Transverse colon (tissue), 4 donors: ENCODE results near the gene CACNA1B. TPM values are rescaled to one million over a fixed set of nuclear protein-coding genes. Genes with fewer than 3 reads are reported as not detected.

Experiments used
- DNase-seq: peaks from one replicate; pipeline ENCODE4 v3.0.0-alpha.2; 2019
- H3K27ac ChIP-seq, 4 donors: fragments of 200-600 bp; sonication (generic); 2 replicates each; pipeline ENCODE4 v1.5.1; 2016 to 2018; ENCODE audit warnings: inconsistent platforms in 4 of 4
- H3K27me3 ChIP-seq: fragments of 200-600 bp; sonication (generic); 2 replicates; pipeline ENCODE4 v1.5.1; 2017; ENCODE audit warnings: inconsistent platforms
- H3K36me3 ChIP-seq, 4 donors: fragments of 200-600 bp; sonication (generic); 2 replicates each; pipeline ENCODE4 v1.5.1; 2017 to 2019; ENCODE audit warnings: inconsistent platforms in 4 of 4
- H3K4me1 ChIP-seq, 4 donors: fragments of 200-600 bp; sonication (generic); 2 replicates each; pipeline ENCODE4 v1.5.1; 2017 to 2020; ENCODE audit warnings: inconsistent platforms in 4 of 4
- H3K4me3 ChIP-seq, 4 donors: fragments of 200-600 bp; sonication (generic); 1 replicate in 1 of 4; 2 replicates in 3 of 4; pipeline versions ENCODE4 v1.5.1 to v1.6.1; 2017 to 2019; ENCODE audit warnings: inconsistent platforms in 4 of 4
- H3K9me3 ChIP-seq, 2 donors: fragments of 200-600 bp; sonication (generic); 2 replicates each; pipeline ENCODE4 v1.5.1; 2017 to 2019; ENCODE audit warnings: inconsistent platforms in 2 of 2
- CTCF ChIP-seq, 5 experiments: fragments of 200-600 bp in 3 of 5; fragments of 450-650 bp in 2 of 5; sonication (generic) in 3 of 5; IDR thresholded peaks; 1 replicate in 2 of 5; 2 replicates in 3 of 5; pipeline ENCODE4 v1.5.1; 2016 to 2017; ENCODE audit warnings: antibody characterized with exemption in 5 of 5, inconsistent platforms in 3 of 5, mild to moderate bottlenecking in 2 of 5, moderate library complexity in 1 of 5
- EP300 ChIP-seq: sonication (generic); formaldehyde crosslinking; IDR thresholded peaks from one replicate; pipeline ENCODE4 v1.6.1; 2017; ENCODE audit warnings: antibody characterized with exemption, low read depth
- POLR2A ChIP-seq: fragments of 450-650 bp; IDR thresholded peaks from one replicate; pipeline ENCODE4 v1.6.1; 2016; ENCODE audit warnings: antibody characterized with exemption, mild to moderate bottlenecking, moderate library complexity
- POLR2AphosphoS5 ChIP-seq, 3 donors: sonication (generic); formaldehyde crosslinking; IDR thresholded peaks; one replicate each; pipeline ENCODE4 v1.6.1; 2016; ENCODE audit warnings: antibody characterized with exemption in 3 of 3
- WGBS, 2 donors: methylation state at CpG; one replicate each; pipeline ENCODE4 v1.1.5; 2018; ENCODE audit warnings: low coverage in 1 of 2; 5-methylcytosine and 5-hydroxymethylcytosine counted together
- in situ Hi-C, 4 donors: fragments of 200-750 bp; cut with MboI; loops; one replicate each; pipeline versions ENCODE4 v1.15.0 to v1.15.1; 2017; ENCODE audit warnings: low sequenced_read_pairs in 3 of 4, low pct_ligation_motif_present in 1 of 4, low pct_unique_long_range_greater_than_20kb in 1 of 4
- intact Hi-C: fragments of 100-400 bp; cut with DNase I; formaldehyde crosslinking; loops from one replicate; pipeline ENCODE4 v1.15.1; 2023; ENCODE audit warnings: low total_unique reads
- total RNA-seq, 4 donors: library from RNA; depleted of rRNA; stranded (reverse); fragments of >200 nt; gene quantifications; one replicate each; pipeline ENCODE4 v1.1.0, GENCODE V29; 2016

Gene CACNA1B
- total RNA-seq, 4 donors from 2014 or later = 0.27 to 0.40 (median 0.35) TPM

GRCh38 chr9:138050472-138051330, 173.1 kb downstream of the CACNA1B start:
- intact Hi-C loops (no loop called here), in situ Hi-C loops (no loop called here)
- no peak overlapping the region for H3K4me3 ChIP-seq
- no peaks in the 10 kb centered on the region for H3K9me3 ChIP-seq
- H3K27ac ChIP-seq = no peak overlapping the region
- no peaks in the 10 kb centered on the region for H3K4me1 ChIP-seq
- TF ChIP-seq CTCF (IDR thresholded peaks at IDR 0.05) = no peak
- no peak for DNase-seq
- H3K27me3 ChIP-seq = peaks cover 8% of the 10 kb centered on the region
- 60 to 82% methylated on average over 1 to 13 of the region's 13 CpGs for WGBS, 2 donors
- no peaks in the 10 kb centered on the region for H3K36me3 ChIP-seq

GRCh38 chr9:138051586-138052321, 174.2 kb downstream of the CACNA1B start:
- TF ChIP-seq CTCF (IDR thresholded peaks at IDR 0.05) (no peak), POLR2AphosphoS5 (IDR thresholded peaks at IDR 0.05) (no peak), POLR2A (no peak), EP300 (no peak)
- Histone ChIP-seq H3K36me3 (no peaks in the 10 kb centered on the region), H3K4me3 (no peak overlapping the region), H3K9me3 (no peaks in the 10 kb centered on the region), H3K27ac (no peak overlapping the region), H3K4me1 (no peaks in the 10 kb centered on the region), H3K27me3 (peaks cover 8% of the 10 kb centered on the region)
- WGBS, 2 donors = 75% methylated on average over 15 of the region's 15 CpGs; no CpG with 5 or more reads in 1 of the 2 donors
- DNase-seq = no peak
- intact Hi-C loops = no loop called here
- in situ Hi-C loops = no loop called here

GRCh38 chr9:138052322-138052615, 174.7 kb downstream of the CACNA1B start:
- in situ Hi-C loops = no loop called here
- no peak for DNase-seq
- intact Hi-C loops = no loop called here
- H3K4me3 ChIP-seq = no peak overlapping the region
- TF ChIP-seq POLR2A (no peak), CTCF (IDR thresholded peaks at IDR 0.05) (no peak), POLR2AphosphoS5 (IDR thresholded peaks at IDR 0.05) (no peak), EP300 (no peak)
- H3K4me1 ChIP-seq = no peaks in the 10 kb centered on the region
- H3K9me3 ChIP-seq = no peaks in the 10 kb centered on the region
- H3K27ac ChIP-seq = no peak overlapping the region
- peaks cover 8% of the 10 kb centered on the region for H3K27me3 ChIP-seq
- no peaks in the 10 kb centered on the region for H3K36me3 ChIP-seq
- 96% methylated on average over 4 of the region's 4 CpGs; no CpG with 5 or more reads in 1 of the 2 donors for WGBS, 2 donors

- TF ChIP-seq EP300 = no peak
- TF ChIP-seq POLR2A = no peak
- no peak for TF ChIP-seq POLR2AphosphoS5 (IDR thresholded peaks at IDR 0.05)
- TF ChIP-seq CTCF (IDR thresholded peaks at IDR 0.05) = no peak
- H3K9me3 ChIP-seq = no peaks in the 10 kb centered on the region
- H3K36me3 ChIP-seq = no peaks in the 10 kb centered on the region
- intact Hi-C loops = no loop called here
- peaks cover 8% of the 10 kb centered on the region for H3K27me3 ChIP-seq
- no peak overlapping the region for H3K4me3 ChIP-seq
- no peaks in the 10 kb centered on the region for H3K4me1 ChIP-seq
- H3K27ac ChIP-seq = no peak overlapping the region
- DNase-seq = no peak
- in situ Hi-C loops = no loop called here
- WGBS, 2 donors = 79% methylated on average over 12 of the region's 12 CpGs; no CpG with 5 or more reads in 1 of the 2 donors
Measured at GRCh38 chr9:138052635-138053320, 175.2 kb downstream of the CACNA1B start.
